Skeletal muscle tissue (tissue), 4 donors: ENCODE measurements around the gene DNAH6. TPM values are rescaled to one million over a fixed set of nuclear protein-coding genes. Genes with fewer than 3 reads are reported as not detected.

Source experiments
- H3K27ac ChIP-seq: one replicate; pipeline ENCODE4 v1.7.0; 2013; ENCODE audit warnings: mild to moderate bottlenecking, low read depth, low read length, inconsistent platforms
- H3K27me3 ChIP-seq, 3 donors: one replicate each; pipeline ENCODE4 v1.7.0; 2013; ENCODE audit warnings: low read length in 3 of 3; ENCODE audit not compliant: control insufficient read depth in 3 of 3, insufficient read depth in 3 of 3
- H3K36me3 ChIP-seq, 3 donors: one replicate each; pipeline ENCODE4 v1.7.0; 2013; ENCODE audit warnings: low read length in 3 of 3; ENCODE audit not compliant: control insufficient read depth in 3 of 3, insufficient read depth in 3 of 3
- H3K4me1 ChIP-seq, 3 donors: one replicate each; pipeline ENCODE4 v1.7.0; 2013; ENCODE audit warnings: low read length in 3 of 3, mild to moderate bottlenecking in 3 of 3; ENCODE audit not compliant: control insufficient read depth in 3 of 3, insufficient read depth in 3 of 3
- H3K4me3 ChIP-seq, 3 donors: one replicate each; pipeline ENCODE4 v1.7.0; 2013; ENCODE audit warnings: low read length in 3 of 3
- H3K9ac ChIP-seq, 3 donors: one replicate each; pipeline ENCODE4 v1.7.0; 2013; ENCODE audit warnings: low read length in 3 of 3, mild to moderate bottlenecking in 3 of 3, moderate library complexity in 2 of 3, low read depth in 1 of 3
- H3K9me3 ChIP-seq, 3 donors: one replicate each; pipeline ENCODE4 v1.7.0; 2013; ENCODE audit warnings: low read length in 3 of 3; ENCODE audit not compliant: control insufficient read depth in 3 of 3
- total RNA-seq: library from RNA; depleted of rRNA; stranded (reverse); fragments of >200 nt; gene quantifications from one replicate; pipeline ENCODE4 v1.2.3, GENCODE V29; 2014
- donor health status: Osteomylitis.

The DNAH6 gene
- total RNA-seq, 1 donor from 2014 or later = 1.0 TPM

- Histone ChIP-seq H3K27ac (no peak overlapping the region), H3K9me3 (no peaks in the 10 kb centered on the region), H3K4me1 (no peaks in the 10 kb centered on the region), H3K4me3 (no peak overlapping the region), H3K9ac (no peak overlapping the region), H3K27me3 (no peaks in the 10 kb centered on the region), H3K36me3 (no peaks in the 10 kb centered on the region)
Measured at GRCh38 chr2:84483320-84483719, 33.0 kb upstream of the DNAH6 start.

GRCh38 chr2:84486441-84487115 lies 29.7 kb upstream of the DNAH6 start:
- H3K27ac ChIP-seq = no peak overlapping the region
- H3K4me1 ChIP-seq = no peaks in the 10 kb centered on the region
- no peaks in the 10 kb centered on the region for H3K27me3 ChIP-seq
- no peaks in the 10 kb centered on the region for H3K36me3 ChIP-seq
- no peak overlapping the region for H3K4me3 ChIP-seq
- no peak overlapping the region for H3K9ac ChIP-seq
- no peaks in the 10 kb centered on the region for H3K9me3 ChIP-seq

GRCh38 chr2:84487298-84487996 lies 28.9 kb upstream of the DNAH6 start:
- no peaks in the 10 kb centered on the region for H3K36me3 ChIP-seq
- no peaks in the 10 kb centered on the region for H3K27me3 ChIP-seq
- H3K27ac ChIP-seq = no peak overlapping the region
- no peak overlapping the region for H3K4me3 ChIP-seq
- no peaks in the 10 kb centered on the region for H3K4me1 ChIP-seq
- no peak overlapping the region for H3K9ac ChIP-seq
- no peaks in the 10 kb centered on the region for H3K9me3 ChIP-seq

GRCh38 chr2:84491256-84491655 lies 25.0 kb upstream of the DNAH6 start:
- no peaks in the 10 kb centered on the region for H3K9me3 ChIP-seq

GRCh38 chr2:84491741-84492140 lies 24.6 kb upstream of the DNAH6 start:
- Histone ChIP-seq H3K36me3 (no peaks in the 10 kb centered on the region), H3K4me1 (no peaks in the 10 kb centered on the region), H3K4me3 (no peak overlapping the region), H3K9ac (no peak overlapping the region), H3K27me3 (no peaks in the 10 kb centered on the region), H3K9me3 (no peaks in the 10 kb centered on the region), H3K27ac (no peak overlapping the region)

More at GRCh38 chr2:84491256-84491655, 25.0 kb upstream of the DNAH6 start:
- H3K9ac ChIP-seq = no peak overlapping the region
- no peaks in the 10 kb centered on the region for H3K36me3 ChIP-seq
- H3K27me3 ChIP-seq = no peaks in the 10 kb centered on the region
- no peak overlapping the region for H3K27ac ChIP-seq
- no peaks in the 10 kb centered on the region for H3K4me1 ChIP-seq
- H3K4me3 ChIP-seq = no peak overlapping the region

GRCh38 chr2:84492571-84492970 lies 23.7 kb upstream of the DNAH6 start:
- H3K36me3 ChIP-seq = no peaks in the 10 kb centered on the region
- no peaks in the 10 kb centered on the region for H3K4me1 ChIP-seq
- no peak overlapping the region for H3K27ac ChIP-seq
- H3K9ac ChIP-seq = no peak overlapping the region
- no peaks in the 10 kb centered on the region for H3K27me3 ChIP-seq
- no peaks in the 10 kb centered on the region for H3K9me3 ChIP-seq
- H3K4me3 ChIP-seq = no peak overlapping the region

GRCh38 chr2:84493514-84493913 lies 22.8 kb upstream of the DNAH6 start:
- Histone ChIP-seq H3K4me1 (no peaks in the 10 kb centered on the region), H3K9me3 (no peaks in the 10 kb centered on the region), H3K4me3 (no peak overlapping the region), H3K36me3 (no peaks in the 10 kb centered on the region), H3K27ac (no peak overlapping the region), H3K9ac (no peak overlapping the region), H3K27me3 (no peaks in the 10 kb centered on the region)

- Histone ChIP-seq H3K9me3 (no peaks in the 10 kb centered on the region), H3K27me3 (no peaks in the 10 kb centered on the region), H3K4me1 (no peaks in the 10 kb centered on the region), H3K9ac (no peak overlapping the region), H3K27ac (no peak overlapping the region), H3K36me3 (no peaks in the 10 kb centered on the region), H3K4me3 (no peak overlapping the region)
Measured at GRCh38 chr2:84494070-84494469, 22.2 kb upstream of the DNAH6 start.

- H3K4me1 ChIP-seq = no peaks in the 10 kb centered on the region
- H3K36me3 ChIP-seq = no peaks in the 10 kb centered on the region
- no peaks in the 10 kb centered on the region for H3K9me3 ChIP-seq
- no peaks in the 10 kb centered on the region for H3K27me3 ChIP-seq
- H3K27ac ChIP-seq = no peak overlapping the region
- no peak overlapping the region for H3K9ac ChIP-seq
- H3K4me3 ChIP-seq = no peak overlapping the region
Measured at GRCh38 chr2:84495539-84496146, 20.7 kb upstream of the DNAH6 start.

- Histone ChIP-seq H3K9ac (no peak overlapping the region), H3K27me3 (no peaks in the 10 kb centered on the region), H3K27ac (no peak overlapping the region), H3K9me3 (no peaks in the 10 kb centered on the region), H3K36me3 (no peaks in the 10 kb centered on the region), H3K4me1 (no peaks in the 10 kb centered on the region), H3K4me3 (no peak overlapping the region)
Measured at GRCh38 chr2:84496386-84496785, 19.9 kb upstream of the DNAH6 start.
